Choroid plexus epithelial cell (primary cell): ENCODE measurements around the gene GNG10.
A peak's percentile ranks its signal among the peaks of the same experiment; 100 is the strongest.

ENCODE experiments used
- DNase-seq: peaks from one replicate; pipeline ENCODE4 v3.0.0-alpha.2; 2010; ENCODE audit warnings: low read depth
- H3K4me3 ChIP-seq: 2 replicates; pipeline ENCODE4 v1.5.1; 2011; ENCODE audit warnings: low read depth, mild to moderate bottlenecking, control low read depth, low read length, moderate library complexity
- TF ChIP-seq, protein P1 (sequence below): conservative IDR thresholded peaks from 2 replicates; pipeline ENCODE4 v1.5.1; 2011; ENCODE audit warnings: low read depth, mild to moderate bottlenecking, control low read depth, inconsistent platforms, low read length, moderate library complexity

The GNG10 gene

DNA sequence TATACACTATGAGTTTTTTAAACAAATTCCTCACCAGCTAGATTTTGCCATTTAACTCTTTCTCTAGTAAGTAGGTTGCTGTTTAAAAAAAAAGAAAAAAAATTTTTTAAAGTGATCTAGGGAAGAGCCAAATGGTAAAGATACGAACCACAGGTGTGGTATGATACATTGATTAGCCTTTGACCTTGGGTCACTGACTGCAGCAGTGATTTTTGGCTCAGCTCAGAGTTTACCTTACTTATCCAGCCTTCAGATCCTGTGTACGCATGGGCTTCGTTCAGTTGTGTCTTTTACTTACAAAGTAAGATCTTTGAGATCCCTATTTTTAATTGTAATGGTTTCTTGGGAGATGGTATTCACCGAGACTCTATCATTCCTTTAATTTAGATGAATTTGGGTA is 12.4 kb upstream of the GNG10 start:
- TF ChIP-seq, protein P1, sequence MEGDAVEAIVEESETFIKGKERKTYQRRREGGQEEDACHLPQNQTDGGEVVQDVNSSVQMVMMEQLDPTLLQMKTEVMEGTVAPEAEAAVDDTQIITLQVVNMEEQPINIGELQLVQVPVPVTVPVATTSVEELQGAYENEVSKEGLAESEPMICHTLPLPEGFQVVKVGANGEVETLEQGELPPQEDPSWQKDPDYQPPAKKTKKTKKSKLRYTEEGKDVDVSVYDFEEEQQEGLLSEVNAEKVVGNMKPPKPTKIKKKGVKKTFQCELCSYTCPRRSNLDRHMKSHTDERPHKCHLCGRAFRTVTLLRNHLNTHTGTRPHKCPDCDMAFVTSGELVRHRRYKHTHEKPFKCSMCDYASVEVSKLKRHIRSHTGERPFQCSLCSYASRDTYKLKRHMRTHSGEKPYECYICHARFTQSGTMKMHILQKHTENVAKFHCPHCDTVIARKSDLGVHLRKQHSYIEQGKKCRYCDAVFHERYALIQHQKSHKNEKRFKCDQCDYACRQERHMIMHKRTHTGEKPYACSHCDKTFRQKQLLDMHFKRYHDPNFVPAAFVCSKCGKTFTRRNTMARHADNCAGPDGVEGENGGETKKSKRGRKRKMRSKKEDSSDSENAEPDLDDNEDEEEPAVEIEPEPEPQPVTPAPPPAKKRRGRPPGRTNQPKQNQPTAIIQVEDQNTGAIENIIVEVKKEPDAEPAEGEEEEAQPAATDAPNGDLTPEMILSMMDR = no peak
- no peak for DNase-seq
- no peak overlapping the region for H3K4me3 ChIP-seq

DNA sequence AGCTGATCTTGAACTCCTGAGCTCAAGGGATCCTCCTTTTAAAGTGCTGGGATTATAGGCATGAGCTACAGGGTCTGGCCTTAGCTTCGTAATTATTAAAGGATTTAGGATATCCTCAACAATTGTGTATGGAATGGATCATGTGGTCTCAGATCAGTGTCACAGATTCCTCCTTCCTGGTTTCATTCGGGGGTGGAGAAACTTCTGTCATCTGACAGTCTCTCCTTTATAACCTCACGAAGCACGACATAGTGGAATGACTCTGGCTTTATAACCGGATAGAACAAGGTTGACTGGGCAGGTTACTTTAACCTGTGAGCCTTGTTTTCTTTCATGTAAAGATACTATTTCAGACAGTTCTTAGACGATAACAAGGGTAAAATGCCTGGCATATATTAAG is 4.4 kb upstream of the GNG10 start:
- TF ChIP-seq, protein P1 = no peak
- DNase-seq = no peak
- H3K4me3 ChIP-seq = no peak overlapping the region

DNA sequence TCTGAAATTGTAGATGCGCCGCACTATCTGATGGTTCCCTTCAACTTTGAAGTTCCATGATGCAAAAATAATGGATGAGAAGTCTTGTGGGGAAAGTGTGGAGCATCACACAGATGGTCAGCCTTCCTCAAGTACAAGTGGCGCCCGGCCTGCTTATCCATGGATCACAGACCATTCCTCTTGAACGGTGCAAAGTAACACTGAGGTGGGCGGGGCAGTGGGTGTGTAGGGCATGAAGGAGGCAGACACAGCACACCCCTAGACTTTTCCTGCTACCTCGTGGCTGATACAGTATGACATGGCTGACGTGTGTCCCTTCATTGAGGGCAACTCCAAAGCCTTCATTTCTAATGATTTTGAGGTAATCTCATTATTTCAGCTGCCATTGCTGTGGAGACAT is 2.5 kb upstream of the GNG10 start:
- TF ChIP-seq, protein P1 = no peak
- DNase-seq = no peak
- H3K4me3 ChIP-seq = no peak overlapping the region

DNA sequence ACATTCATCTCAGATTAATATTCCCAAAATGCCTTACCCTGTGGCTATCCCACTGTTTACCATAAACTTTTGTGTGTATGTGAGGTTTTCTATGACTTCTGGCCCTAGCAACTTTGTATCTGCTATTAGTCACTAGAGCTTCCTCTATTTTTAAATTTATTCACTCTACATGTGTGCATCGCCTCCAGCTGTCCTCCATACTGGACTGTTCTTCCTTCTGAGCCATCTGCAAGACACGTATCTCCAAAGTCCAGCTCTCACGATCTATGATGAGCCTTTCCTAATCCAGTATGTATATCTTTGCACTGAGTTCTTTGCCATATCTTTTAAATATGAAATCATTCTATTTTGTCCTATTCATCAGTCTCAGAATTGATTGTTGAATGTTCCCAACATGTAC is 1.7 kb upstream of the GNG10 start:
- no peak overlapping the region for H3K4me3 ChIP-seq
- TF ChIP-seq, protein P1 = no peak
- no peak for DNase-seq

DNA sequence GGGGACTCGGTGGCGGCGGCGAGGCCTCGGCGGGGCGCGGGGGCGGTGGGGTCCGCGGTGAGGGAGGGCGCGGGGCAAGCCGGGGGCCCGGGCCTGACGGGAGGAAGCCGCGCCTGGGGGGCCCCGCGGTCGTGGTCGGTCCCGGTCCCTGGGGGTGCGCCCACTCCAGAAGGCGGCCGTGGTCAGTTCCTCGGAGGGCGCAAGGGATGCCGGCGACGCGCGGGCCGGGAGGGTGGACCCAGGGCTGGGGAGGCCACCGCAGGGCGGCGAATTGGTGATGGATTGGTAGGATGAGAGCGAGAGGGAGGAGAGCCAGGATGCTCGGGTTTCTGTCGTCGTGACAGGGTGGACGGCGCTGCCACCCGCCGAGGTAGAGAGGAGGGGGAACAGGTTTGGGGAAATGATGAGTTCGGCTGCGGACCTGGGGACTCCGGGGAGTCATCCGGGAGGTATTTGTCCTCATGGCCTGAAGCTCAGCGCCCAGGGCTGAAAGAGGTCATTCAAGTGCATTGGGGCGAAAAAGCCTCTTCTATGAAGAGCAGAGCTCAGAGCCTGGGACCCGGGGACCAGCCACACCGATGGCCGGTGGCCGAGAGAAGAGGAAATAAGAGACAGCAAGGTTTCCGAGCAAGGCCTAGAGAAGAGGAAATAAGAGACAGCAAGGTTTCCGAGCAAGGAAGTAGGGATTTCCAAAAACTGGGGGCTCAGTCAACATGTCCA is 557 bp downstream of the GNG10 start:
- peak; percentile 26 for DNase-seq
- TF ChIP-seq, protein P1 = no peak
- peak overlapping the region; percentile 84 for H3K4me3 ChIP-seq

DNA sequence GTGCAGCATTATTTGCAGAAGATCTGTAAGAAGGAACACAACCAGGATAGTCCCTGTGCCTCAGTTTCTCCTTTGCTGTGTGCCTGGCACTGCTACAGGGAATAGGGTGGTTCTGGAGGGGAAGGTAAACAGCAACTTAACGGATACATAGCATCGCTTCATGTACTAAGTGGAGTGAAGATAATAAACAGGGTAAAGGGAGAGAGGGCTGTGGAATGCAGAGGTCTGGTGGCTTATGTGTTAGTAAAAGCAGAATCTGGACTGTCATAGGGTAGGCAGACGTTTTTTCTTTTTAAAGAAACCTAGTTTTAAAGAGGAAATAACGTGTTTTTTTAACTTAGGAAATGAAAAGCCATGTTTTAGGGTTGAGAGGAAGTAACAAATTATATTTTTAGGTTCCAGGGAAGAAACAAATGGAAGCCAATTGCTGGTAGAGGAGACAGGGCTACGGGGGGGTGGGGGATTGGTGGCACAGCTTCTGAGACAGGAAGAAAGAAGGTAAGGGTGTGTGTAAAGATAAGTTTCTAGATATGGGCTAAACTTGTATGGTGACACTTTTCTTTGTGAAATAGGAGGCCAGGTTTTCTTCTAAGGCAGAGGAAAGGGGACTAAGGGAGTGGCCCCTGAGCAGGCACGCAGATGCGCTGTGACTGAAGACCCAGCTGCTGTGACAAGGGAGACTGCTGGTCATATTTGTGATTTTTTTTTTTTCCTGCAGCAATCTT is 1.3 kb downstream of the GNG10 start:
- TF ChIP-seq, protein P1 = no peak
- DNase-seq = peak; percentile 48
- H3K4me3 ChIP-seq = peak overlapping the region; percentile 84
